RWPE1 (cell line): ENCODE results near the gene ZNF646.

Experiments used
- CTCF ChIA-PET: fragments of 350-600 bp; sonication (Branson Sonifier 250); formaldehyde crosslinking; extraction: SDS; loops from one replicate; lab custom pipeline; 2021; lab: Yijun Ruan, JAX
- POLR2A ChIA-PET: fragments of 400-600 bp; formaldehyde crosslinking; extraction: SDS; loops from one replicate; lab custom pipeline; 2020; ENCODE audit warnings: antibody characterized with exemption; ENCODE audit not compliant: low non-redundant PET; lab: Yijun Ruan, JAX
- DNase-seq: peaks from one replicate; pipeline ENCODE4 v3.0.0; 2012; ENCODE audit warnings: low spot score
- H3K27ac ChIP-seq: fragments of 450-650 bp; 2 replicates; pipeline ENCODE4 v1.5.1; 2017
- TF ChIP-seq, protein P1 (sequence below): fragments of 450-650 bp; conservative IDR thresholded peaks from 2 replicates; pipeline ENCODE4 v1.5.1; 2017; ENCODE audit warnings: low read depth, mild to moderate bottlenecking

The ZNF646 gene

DNA sequence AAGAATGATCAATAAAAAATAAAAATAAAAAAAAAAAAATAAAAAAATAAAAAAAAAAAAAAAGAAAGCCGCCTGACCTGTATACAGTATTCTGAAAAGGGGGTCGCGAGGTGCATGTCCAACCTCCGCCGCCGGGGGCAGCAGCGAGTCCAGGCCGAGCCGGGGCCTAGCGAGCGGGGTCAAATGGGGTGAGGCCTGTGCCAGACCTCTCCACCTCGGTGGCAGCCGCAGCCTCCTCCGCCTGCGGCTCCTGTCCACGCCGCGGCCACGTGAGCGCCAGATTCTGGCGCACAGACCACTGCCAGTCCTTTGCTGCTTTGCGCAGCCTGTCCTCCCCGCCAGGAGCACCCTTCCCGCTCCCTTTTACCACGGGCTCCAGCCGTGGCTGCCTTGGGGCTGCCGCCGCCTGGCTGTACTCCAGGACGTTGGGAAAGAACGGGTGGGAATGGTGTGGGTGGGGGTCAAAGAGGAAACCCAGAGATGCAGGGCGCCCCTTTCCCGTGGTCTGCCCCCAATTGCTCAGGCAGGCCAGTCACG is 31.5 kb downstream of the ZNF646 start:
- ChIA-PET POLR2A (no interaction called here), CTCF (no interaction called here)
- TF ChIP-seq, protein P1, sequence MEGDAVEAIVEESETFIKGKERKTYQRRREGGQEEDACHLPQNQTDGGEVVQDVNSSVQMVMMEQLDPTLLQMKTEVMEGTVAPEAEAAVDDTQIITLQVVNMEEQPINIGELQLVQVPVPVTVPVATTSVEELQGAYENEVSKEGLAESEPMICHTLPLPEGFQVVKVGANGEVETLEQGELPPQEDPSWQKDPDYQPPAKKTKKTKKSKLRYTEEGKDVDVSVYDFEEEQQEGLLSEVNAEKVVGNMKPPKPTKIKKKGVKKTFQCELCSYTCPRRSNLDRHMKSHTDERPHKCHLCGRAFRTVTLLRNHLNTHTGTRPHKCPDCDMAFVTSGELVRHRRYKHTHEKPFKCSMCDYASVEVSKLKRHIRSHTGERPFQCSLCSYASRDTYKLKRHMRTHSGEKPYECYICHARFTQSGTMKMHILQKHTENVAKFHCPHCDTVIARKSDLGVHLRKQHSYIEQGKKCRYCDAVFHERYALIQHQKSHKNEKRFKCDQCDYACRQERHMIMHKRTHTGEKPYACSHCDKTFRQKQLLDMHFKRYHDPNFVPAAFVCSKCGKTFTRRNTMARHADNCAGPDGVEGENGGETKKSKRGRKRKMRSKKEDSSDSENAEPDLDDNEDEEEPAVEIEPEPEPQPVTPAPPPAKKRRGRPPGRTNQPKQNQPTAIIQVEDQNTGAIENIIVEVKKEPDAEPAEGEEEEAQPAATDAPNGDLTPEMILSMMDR, result peak; percentile 91
- peak overlapping the region; percentile 92 for H3K27ac ChIP-seq
- no peak for DNase-seq

DNA sequence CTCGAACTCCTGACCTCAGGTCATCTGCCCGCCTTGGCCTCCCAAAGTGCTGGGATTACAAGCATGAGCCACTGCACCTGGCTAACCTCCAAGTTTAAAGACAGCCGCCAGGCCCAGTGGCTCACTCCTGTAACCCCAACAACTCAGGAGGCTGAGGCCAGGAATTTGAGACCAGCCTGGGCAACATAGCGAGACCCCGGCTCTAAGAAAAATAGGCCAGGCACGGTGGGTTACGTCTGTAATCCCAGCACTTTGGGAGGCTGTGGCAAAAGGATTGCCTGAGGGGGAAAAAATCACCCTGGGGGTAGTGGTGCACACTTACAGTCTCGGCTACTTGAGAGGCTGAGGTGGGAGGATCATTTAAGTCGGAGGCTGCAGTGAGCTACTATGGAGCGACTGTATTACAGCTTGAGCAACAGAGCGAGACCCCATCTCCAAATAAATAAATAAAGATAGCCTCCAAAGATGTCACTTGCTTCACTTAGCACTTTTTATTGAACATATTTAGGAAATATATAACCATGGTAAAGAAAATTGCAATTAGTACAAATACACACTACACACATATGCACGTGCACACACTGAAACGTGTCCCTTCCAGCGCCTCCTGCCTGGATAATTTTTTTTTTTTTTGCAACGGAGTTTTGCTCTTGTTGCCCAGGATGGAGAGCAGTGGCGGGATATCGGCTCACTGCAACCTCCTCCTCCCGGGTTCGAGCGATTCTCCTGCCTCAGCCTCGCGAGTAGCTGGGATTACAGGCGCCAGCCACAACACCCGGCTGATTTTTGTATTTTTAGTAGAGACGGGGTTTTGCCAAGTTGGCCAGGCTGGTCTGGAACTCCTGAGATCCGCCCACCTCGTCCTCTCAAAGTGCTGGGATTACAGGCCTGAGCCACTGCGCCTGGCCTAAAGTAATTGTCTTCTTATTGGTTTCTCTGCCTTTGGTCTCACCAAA is 32.6 kb downstream of the ZNF646 start:
- POLR2A ChIA-PET, result no interaction called here
- TF ChIP-seq, protein P1, result no peak
- DNase-seq, result no peak
- H3K27ac ChIP-seq, result peak overlapping the region; percentile 92
- CTCF ChIA-PET, result interaction anchor here (0.6 kb wide), 1 partner anchor 11 kb away, joined by 5 read pairs; no protein-coding TSS in a partner anchor

DNA sequence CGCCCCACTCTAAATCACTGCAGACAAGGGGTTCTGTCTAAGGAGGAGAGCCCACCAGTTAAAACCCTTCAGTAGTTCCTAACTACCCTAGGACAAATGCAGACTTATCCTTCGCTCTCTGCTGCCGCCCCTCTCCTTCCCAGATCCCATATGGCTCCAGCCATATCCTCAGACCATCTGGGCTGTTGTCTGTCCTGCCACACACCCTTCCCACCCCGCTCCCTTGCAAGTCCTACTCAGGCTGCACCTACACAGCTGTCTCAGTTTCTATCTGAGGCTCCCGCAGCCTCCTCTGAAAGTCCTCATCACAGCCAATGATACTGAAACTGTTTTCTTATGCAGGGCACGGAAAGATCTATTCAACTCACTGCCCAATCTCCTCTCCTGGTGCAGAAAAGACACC is 33.2 kb downstream of the ZNF646 start:
- ChIA-PET POLR2A (no interaction called here), CTCF (no interaction called here)
- TF ChIP-seq, protein P1, result no peak
- no peak for DNase-seq
- H3K27ac ChIP-seq, result peak overlapping the region; percentile 92

DNA sequence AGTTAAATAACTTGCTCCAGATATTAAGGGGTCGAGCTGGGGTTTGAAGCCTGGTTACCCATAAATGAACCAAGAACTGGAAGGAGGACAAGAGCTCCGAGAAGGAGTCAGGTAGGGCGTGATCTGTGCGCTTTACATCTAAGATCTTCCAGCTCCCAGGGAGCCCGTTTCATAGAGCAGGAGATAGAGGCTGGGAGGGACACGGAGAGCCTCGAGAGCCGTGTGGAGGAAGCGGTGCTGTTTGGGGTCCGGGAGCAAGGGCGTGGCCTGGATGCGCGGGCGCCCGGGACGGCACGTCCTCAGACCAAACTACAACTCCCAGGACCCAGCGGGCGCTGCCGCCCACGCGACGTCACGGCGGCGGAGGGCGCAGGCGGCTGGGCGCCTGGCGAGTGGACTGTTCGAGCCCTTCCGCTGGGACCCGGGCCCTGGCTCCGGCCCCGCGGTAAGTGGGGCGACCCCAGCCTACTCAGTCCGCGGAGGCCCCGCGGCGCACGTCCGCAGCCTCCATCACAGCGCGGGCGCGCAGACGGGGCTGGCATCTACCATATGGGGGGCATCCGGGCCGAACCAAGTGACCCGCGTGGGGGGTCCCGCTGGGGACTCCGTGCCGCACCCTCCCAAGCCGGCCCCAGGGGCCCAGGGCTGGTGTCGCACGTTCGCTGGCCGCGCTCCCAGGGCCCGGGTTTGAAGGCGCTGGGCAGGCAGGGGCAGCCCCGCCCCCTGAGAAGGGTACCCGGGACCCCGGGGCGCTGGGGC is 34.0 kb downstream of the ZNF646 start, which contains the start of gene BCKDK:
Gene BCKDK, plus strand, starts transcription at position 352 of the 759 bp plus-strand sequence. CDS start 838 bp downstream, outside the sequence.
- ChIA-PET POLR2A (no interaction called here), CTCF (no interaction called here)
- DNase-seq, result peak; percentile 64
- peak within 1 kb of the TSS; percentile 92 for H3K27ac ChIP-seq
- TF ChIP-seq, protein P1, result no peak

DNA sequence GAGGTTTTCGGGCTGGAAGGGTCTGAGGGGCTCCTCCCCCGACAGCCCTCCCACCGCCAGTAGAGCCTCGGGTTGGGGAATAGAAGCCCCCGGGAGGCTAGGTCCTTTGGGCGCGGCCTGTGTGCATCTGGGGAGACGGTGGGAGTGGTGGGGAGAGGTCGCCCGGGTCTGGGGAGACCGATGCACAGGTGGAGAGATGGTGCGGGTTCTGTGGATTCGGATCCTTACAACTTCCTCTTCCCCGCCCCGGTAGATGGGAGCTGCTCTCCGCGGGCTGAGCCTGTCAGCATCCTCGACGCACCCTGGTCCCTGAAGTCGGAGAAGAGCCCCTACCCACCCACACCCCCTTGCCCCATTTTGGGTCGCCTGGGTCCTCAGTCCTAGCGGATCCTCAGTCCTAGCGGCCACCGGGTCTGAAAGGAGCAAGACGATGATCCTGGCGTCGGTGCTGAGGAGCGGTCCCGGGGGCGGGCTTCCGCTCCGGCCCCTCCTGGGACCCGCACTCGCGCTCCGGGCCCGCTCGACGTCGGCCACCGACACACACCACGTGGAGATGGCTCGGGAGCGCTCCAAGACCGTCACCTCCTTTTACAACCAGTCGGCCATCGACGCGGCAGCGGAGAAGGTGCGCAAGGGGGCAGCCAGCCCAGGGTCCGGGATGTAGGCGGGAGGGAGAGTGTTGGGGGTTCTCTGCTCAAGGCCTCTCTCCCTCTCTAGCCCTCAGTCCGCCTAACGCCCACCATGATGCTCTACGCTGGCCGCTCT is 34.8 kb downstream of the ZNF646 start:
- peak overlapping the region; percentile 92 for H3K27ac ChIP-seq
- CTCF ChIA-PET, result no interaction called here
- POLR2A ChIA-PET, result no interaction called here
- DNase-seq, result no peak
- TF ChIP-seq, protein P1, result no peak
